ENCODE measurements around the gene ART3. TPM values are rescaled to one million over a fixed set of nuclear protein-coding genes. Genes with fewer than 3 reads are reported as not detected.
"Not testable (repeated sequence)": the region's sequence is repeated elsewhere in the genome, so short reads cannot be mapped to it uniquely, and the experiment has no call there.

Gene ART3
- total RNA-seq (2014; rRNA removed; shearing (Covaris generic)), result 0.24 TPM in 1 of 2 replicates, not detected in the other

- no peak for DNase-seq (ENCODE audit: low read depth)
Observed at GRCh38 chr4:76074468-76074867, at the start of gene ART3. Gene ART3 (plus strand): TSS chr4:76074709. CDS start chr4:76075890, 1,181 bp downstream.

DNA sequence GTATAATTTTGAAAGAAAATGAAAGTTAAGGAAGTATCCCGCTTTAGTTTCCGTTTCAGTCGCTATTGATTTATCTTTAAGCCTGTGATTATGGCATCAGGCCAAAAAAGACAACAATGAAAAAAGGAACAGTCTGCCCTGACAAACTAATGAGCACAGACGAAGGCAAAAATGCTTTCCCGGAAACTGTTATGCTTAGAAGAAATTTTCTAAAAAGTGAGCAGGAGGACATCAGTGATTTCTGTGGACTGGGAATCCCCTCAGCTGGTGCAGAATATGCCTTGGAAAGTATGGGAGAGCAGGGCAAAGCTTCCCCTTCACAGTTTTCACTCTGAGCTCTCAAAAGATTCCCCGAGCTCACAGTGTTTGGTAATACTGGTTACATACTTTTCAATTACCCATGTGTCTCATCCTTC is 46.2 kb upstream of the ART3 start:
- peak; percentile 17 for DNase-seq (ENCODE audit: low read depth)

- no peak for DNase-seq (ENCODE audit: low read depth)
Observed at GRCh38 chr4:76029300-76029699, 45.2 kb upstream of the ART3 start.

GRCh38 chr4:76035141-76035540 is 39.4 kb upstream of the ART3 start:
- DNase-seq (ENCODE audit: low read depth), result no peak

DNA sequence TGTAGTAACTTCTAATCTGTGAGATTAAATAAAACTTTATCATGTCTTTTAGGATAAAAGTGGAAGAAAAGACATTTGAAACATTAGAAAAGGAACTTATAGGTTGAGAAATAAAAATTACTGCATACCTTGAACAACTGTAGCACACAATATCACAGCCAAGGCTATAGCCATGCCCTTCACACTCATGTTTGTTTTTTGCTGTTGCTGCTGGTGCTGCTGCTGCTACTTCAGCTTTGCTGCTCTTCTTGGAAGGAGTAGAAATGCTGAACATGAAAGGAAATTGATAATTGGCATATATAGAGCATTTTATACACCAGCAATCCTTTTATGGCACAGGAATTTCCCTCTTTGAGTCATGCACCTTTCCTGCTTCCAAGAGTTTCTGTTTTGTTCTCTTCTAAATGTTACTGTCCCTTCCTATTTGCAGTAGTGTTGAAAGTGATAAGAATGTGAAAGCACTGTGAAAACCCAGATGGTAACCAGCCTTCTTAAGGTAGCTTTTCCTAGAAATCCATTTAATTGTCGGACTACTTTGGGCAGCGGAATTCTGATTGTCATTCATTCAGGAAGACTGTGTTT is 38.6 kb upstream of the ART3 start, which contains the start of gene CXCL11:
TSS of gene CXCL11 (minus strand) at position 272 of the 582 bp plus-strand sequence. CDS start at position 189, 83 bp downstream.
- no peak for DNase-seq (ENCODE audit: low read depth)

DNA sequence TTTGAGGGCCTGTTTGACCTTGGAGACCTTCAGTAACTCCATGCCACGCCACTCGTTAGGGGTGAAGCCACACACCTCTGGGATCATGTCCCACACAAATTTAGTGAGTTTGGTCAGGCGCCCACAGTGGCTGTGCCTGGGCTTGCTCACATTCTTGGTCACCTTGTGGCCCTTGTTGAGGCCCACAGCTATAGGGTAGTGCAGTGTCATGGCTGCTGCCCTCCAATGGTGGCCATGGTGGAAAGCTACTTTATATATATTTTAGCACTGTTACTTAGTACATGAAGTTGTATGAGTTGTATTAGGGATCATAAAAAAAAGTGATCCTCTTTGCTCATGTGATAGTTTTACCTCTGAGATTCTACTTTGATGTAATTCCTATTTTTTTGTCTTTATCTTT is 37.7 kb upstream of the ART3 start:
- DNase-seq (ENCODE audit: low read depth), result no peak

DNA sequence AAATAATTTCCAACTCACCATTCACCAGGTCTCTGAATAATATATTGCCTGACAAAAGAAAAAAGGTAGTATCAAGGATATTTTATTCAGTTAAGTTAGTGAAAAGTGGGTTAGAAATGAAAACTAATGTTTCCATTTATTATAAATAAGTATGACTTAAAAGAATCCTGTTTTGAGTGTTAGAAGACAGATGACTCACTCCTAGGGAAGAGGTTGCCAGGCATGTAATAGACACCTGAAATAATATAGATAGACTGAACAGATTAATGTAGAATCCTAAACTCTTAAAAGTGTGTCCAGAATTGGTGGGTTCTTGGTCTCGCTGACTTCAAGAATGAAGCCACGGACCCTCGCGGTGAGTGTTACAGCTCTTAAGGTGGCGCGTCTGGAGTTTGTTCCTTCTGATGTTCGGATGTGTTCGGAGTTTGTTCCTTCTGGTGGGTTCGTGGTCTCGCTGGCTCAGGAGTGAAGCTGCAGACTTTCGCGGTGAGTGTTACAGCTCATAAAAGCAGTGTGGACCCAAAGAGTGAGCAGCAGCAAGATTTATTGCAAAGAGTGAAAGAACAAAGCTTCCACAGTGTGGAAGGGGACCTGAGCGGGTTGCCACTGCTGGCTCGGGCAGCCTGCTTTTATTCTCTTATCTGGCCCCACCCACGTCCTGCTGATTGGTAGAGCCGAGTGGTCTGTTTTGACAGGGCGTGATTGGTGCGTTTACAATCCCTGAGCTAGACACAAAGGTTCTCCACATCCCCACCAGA is 32.1 kb upstream of the ART3 start:
- DNase-seq (ENCODE audit: low read depth), result not testable (repeated sequence)

- DNase-seq (ENCODE audit: low read depth), result not testable (repeated sequence)
Observed at GRCh38 chr4:76043306-76043705, 31.2 kb upstream of the ART3 start.

DNA sequence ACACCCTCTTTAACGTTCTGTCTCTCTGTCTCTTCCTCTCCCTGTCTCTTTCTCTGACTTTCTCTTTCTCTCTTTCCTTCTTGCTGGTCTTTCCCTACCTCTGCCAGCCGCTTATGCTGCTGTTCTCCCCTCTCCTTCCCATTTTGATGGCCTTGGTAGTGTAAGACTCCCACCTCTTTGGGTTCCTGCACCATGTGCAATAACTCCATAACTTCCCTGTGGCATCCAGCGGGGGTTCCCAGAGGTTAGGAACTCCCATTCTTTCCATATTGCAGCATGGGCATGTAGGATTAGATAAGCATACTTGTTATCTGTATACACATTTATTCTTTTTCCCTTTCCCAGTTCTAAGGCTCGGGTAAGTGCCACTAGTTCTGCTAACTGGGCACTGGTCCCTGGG is 29.8 kb upstream of the ART3 start:
- DNase-seq (ENCODE audit: low read depth), result not testable (repeated sequence)

GRCh38 chr4:76049860-76050416 is 24.6 kb upstream of the ART3 start:
- not testable (repeated sequence) for DNase-seq (ENCODE audit: low read depth)

GRCh38 chr4:76050560-76051050 is 23.9 kb upstream of the ART3 start:
- DNase-seq (ENCODE audit: low read depth), result not testable (repeated sequence)

DNA sequence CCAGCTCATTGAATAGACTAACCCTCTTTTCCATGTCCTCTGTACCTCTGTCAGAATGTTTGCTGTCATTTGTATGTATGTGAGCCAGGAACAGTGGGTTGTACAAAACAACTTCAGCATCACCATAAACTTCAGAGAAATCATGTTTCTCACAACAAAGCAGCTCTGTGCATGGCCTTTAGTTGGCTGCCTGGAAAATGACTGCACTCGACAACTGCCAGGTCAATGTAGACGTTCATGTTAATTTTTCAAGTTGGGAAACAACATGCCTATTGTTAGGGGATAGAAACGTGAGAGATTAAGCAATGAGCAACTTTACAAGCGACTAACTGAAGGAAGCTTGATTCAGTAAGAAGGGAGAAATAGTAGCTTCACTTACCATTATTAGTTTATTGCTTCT is 20.8 kb upstream of the ART3 start:
- peak; percentile 8 for DNase-seq (ENCODE audit: low read depth)

DNA sequence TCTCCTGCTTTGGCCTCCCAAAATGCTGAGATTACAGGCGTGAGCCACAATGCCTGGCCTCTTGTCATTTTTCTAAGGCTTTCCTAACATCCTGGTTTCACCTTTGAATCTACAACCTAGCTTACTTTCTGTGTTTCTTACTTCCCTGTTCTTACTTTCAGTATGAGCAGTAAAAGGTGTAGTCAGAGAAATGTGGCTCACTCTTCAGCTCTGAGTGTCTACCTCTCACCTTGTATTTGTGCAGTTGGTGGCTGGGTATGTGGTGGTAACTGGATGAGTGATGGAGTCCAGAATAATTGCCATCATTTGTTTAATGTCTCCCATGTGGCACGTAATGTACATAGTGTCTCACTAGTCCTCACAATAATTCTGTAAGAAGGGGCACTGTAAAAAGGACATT is 19.5 kb upstream of the ART3 start:
- DNase-seq (ENCODE audit: low read depth), result no peak

GRCh38 chr4:76055421-76055820 is 19.1 kb upstream of the ART3 start:
- no peak for DNase-seq (ENCODE audit: low read depth)

DNA sequence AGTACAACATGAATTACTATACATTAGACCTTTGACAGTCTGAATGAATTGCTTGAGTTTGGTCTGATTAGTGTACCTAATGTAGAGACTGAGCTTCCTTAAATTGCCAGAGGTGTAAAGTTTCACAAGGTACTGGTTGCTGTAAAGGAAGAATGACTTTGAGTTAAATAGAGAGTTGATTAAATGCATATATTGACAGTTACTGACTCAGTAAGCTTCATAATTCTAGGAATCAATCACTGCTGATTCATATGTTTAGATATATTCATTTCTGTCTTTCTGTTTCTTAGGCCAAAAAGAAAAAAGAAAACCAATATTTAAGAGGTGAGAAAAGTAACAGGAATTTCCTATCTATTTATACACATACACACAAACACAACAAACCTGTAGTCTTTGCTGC is 16.2 kb upstream of the ART3 start:
- no peak for DNase-seq (ENCODE audit: low read depth)

DNA sequence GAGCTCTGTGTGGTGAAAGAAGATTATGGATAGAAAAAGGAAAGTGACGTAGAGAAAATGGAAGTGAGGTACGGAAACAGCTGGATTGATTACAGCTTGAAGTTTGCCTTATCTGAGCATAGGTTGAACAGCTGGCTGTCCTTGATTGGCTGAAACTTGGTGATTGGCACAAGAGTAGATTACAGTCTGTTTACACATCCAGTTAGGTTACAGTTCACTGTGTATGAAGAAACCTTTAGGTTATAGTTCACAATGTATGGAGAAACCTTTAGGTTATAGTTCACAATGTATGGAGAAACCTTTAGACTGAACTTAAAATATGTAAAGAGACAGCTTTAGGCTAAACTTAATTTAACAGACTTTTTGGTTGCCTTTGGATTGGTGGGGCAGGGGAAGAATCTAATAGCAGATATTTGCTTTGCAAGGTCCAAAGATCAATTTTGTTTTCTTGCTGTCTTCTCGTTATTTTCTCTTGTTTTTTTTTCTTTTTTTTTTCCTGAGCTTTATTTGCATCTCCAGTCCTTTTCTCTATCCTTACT is 15.6 kb upstream of the ART3 start:
- no peak for DNase-seq (ENCODE audit: low read depth)

DNA sequence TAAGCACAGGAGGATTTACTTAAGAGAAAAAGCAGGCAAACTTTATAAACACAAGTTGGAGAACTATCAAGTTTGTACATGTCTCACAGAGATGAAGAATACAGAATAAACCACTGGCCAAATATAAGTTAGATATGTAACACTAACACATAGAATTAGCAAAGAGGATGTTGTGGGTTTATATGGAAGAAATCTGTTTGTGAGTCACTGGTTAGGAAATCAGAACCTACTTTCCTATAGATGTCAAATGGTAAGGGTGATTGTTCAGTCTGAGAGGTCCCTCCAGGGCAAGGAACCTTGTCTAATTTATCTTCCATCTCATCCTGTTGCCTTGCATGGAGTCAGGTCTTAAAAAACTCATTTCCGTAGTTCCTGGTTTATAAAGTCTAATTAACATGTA is 14.8 kb upstream of the ART3 start:
- peak; percentile 35 for DNase-seq (ENCODE audit: low read depth)

DNA sequence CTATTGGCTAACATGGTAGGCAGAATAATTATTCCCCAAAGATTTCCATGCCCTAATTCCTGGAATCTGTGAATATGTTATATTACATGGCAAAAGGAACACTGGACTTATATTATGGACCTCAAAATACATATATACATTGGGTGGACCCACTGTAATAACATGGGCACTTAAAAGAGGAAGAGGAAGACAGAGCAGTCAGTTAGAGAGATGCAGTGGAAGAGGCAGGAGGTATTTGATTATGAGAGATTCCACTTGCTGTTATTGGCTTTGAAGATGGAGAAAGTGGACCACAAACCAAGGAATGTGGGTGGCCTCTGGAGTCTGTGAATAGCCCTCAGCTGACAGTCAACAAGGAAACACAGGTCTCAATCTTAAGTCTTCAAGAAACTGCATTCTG is 14.0 kb upstream of the ART3 start:
- DNase-seq (ENCODE audit: low read depth), result no peak

DNA sequence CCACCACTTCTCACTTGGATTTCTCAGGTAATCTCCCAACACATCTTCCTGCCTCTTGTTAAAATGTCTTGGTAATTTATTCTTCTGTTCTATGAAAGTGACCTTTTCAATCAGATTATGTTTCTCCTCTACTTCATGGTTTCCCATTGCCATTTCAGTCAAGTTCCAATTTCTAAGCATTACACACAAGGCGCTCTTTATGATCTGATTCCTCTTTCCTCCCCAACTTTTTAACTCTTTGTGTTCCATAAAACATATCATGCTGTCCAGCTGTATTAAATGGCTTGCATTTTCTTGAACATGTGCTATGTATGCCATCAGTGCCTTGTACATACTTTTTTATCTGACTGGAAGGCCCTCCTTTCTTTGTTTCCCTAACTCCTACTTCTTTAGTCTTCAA is 13.1 kb upstream of the ART3 start:
- DNase-seq (ENCODE audit: low read depth), result no peak

GRCh38 chr4:76061982-76062381 is 12.5 kb upstream of the ART3 start:
- DNase-seq (ENCODE audit: low read depth), result no peak

GRCh38 chr4:76066546-76066945 is 8.0 kb upstream of the ART3 start:
- DNase-seq (ENCODE audit: low read depth), result no peak

DNA sequence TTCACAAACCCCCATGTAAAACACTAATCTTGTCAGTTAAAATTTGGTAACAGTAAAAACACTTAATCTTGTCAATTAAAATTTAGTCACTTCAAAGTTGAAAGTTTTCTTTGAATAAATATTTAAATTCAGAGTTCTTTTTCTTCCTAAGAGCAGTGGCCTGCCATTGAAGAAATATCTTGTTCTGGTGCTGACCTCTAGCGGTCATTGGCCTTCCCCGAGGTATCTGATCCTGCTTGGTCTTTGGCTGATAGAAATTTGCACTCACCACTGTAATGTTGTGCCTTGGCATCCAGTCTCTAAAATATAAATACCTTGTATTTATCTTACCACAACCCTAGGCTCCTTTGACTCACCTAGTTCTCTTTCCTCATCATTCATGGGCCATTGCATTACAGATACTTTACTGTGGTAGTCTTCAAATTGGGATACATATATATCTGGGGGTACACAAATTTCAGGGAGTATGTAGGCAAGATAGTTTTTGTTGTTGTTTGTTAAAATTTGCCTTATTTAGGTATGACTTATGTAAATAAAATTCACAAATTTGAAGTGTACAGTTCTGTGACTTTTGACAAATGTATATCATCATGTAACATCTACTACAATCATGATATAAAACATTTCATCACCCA is 6.7 kb upstream of the ART3 start:
- peak; percentile 42 for DNase-seq (ENCODE audit: low read depth)
